Left ventricle myocardium inferior (tissue), 1 donor: ENCODE data around the gene FABP1. TPM values are rescaled to one million over a fixed set of nuclear protein-coding genes. Genes with fewer than 3 reads are reported as not detected.

Source experiments
- DNase-seq: peaks from one replicate; pipeline ENCODE4 v3.0.0-alpha.2; 2020
- H3K27ac ChIP-seq: fragments of 200-600 bp; replicated peaks from 2 replicates; pipeline ENCODE4 v1.8.0; 2021
- H3K27me3 ChIP-seq: fragments of 200-600 bp; 2 replicates; pipeline ENCODE4 v1.8.0; 2021; ENCODE audit warnings: low read depth
- H3K36me3 ChIP-seq: fragments of 200-600 bp; 2 replicates; pipeline ENCODE4 v1.8.0; 2021
- H3K4me1 ChIP-seq: fragments of 200-600 bp; 2 replicates; pipeline ENCODE4 v1.8.0; 2021
- H3K4me3 ChIP-seq: fragments of 200-600 bp; 2 replicates; pipeline ENCODE4 v1.8.0; 2021; ENCODE audit warnings: mild to moderate bottlenecking, moderate library complexity
- H3K9me3 ChIP-seq: fragments of 200-600 bp; replicated peaks from 2 replicates; pipeline ENCODE4 v1.8.0; 2021
- CTCF ChIP-seq: fragments of 200-600 bp; IDR thresholded peaks from 2 replicates; pipeline ENCODE4 v1.8.0; 2021; ENCODE audit warnings: antibody characterized with exemption, mild to moderate bottlenecking, borderline replicate concordance
- intact Hi-C: fragments of 100-400 bp; cut with micrococcal nuclease; formaldehyde crosslinking; loops from one replicate; pipeline ENCODE4 v1.11.0; 2022
- total RNA-seq: library from RNA; stranded (reverse); fragmentation: NEBNext Ultra II Directional; extraction: Animal tissue kit (Norgen Biotek cat#: 25700); gene quantifications from one replicate; pipeline ENCODE4 v1.2.1, GENCODE V29; 2021
- donor health status: DM: no; HTN: yes; CAD: no; lungs with severe emphysema.

FABP1 gene
- total RNA-seq, 1 donor from 2014 or later, result not detected

- H3K27me3 ChIP-seq, result no peaks in the 10 kb centered on the region
- peaks cover 8% of the 10 kb centered on the region for H3K4me1 ChIP-seq
- no peak overlapping the region for H3K27ac ChIP-seq
- H3K4me3 ChIP-seq, result no peak overlapping the region
- TF ChIP-seq CTCF, result no peak
- peaks cover 6% of the 10 kb centered on the region for H3K36me3 ChIP-seq
- intact Hi-C loops, result no loop called here
- no peak for DNase-seq
- H3K9me3 ChIP-seq, result no peaks in the 10 kb centered on the region
These were observed 11.9 kb downstream of the FABP1 start for GRCh38 chr2:88115825-88116518.

GRCh38 chr2:88114889-88115288, 13.0 kb downstream of the FABP1 start:
- H3K27me3 ChIP-seq, result no peaks in the 10 kb centered on the region
- no peak for TF ChIP-seq CTCF
- H3K36me3 ChIP-seq, result peaks cover 14% of the 10 kb centered on the region
- DNase-seq, result no peak
- no peaks in the 10 kb centered on the region for H3K9me3 ChIP-seq
- intact Hi-C loops, result no loop called here
- H3K4me1 ChIP-seq, result peaks cover 8% of the 10 kb centered on the region
- H3K27ac ChIP-seq, result no peak overlapping the region
- H3K4me3 ChIP-seq, result no peak overlapping the region

GRCh38 chr2:88113069-88113468, 14.8 kb downstream of the FABP1 start:
- intact Hi-C loops, result no loop called here
- TF ChIP-seq CTCF, result no peak
- no peak overlapping the region for H3K4me3 ChIP-seq
- H3K27me3 ChIP-seq, result no peaks in the 10 kb centered on the region
- H3K4me1 ChIP-seq, result peaks cover 8% of the 10 kb centered on the region
- no peaks in the 10 kb centered on the region for H3K9me3 ChIP-seq
- no peak for DNase-seq
- H3K27ac ChIP-seq, result no peak overlapping the region
- peaks cover 30% of the 10 kb centered on the region for H3K36me3 ChIP-seq

- Histone ChIP-seq H3K27ac (no peak overlapping the region), H3K4me3 (no peak overlapping the region), H3K4me1 (peaks cover 8% of the 10 kb centered on the region), H3K9me3 (no peaks in the 10 kb centered on the region), H3K27me3 (no peaks in the 10 kb centered on the region), H3K36me3 (peaks cover 50% of the 10 kb centered on the region)
- intact Hi-C loops, result no loop called here
- TF ChIP-seq CTCF, result no peak
- DNase-seq, result no peak
These were observed 17.0 kb downstream of the FABP1 start for GRCh38 chr2:88110830-88111229.

GRCh38 chr2:88108796-88109195, 19.1 kb downstream of the FABP1 start:
- DNase-seq, result no peak
- no peak for TF ChIP-seq CTCF
- Histone ChIP-seq H3K9me3 (no peaks in the 10 kb centered on the region), H3K27ac (peak overlapping the region; percentile 37), H3K4me1 (no peaks in the 10 kb centered on the region), H3K36me3 (peaks cover 68% of the 10 kb centered on the region), H3K4me3 (no peak overlapping the region), H3K27me3 (no peaks in the 10 kb centered on the region)
- intact Hi-C loops, result no loop called here
